HG03280 (cell line): ENCODE data around the gene CRTC3.

ENCODE experiments used
- ATAC-seq: cut with Tn5 transposase; IDR thresholded peaks from one replicate; pipeline ENCODE4 v1.9.1; 2021; ENCODE audit warnings: mild to moderate bottlenecking, moderate library complexity; ENCODE audit not compliant: unreplicated experiment

The CRTC3 gene

DNA sequence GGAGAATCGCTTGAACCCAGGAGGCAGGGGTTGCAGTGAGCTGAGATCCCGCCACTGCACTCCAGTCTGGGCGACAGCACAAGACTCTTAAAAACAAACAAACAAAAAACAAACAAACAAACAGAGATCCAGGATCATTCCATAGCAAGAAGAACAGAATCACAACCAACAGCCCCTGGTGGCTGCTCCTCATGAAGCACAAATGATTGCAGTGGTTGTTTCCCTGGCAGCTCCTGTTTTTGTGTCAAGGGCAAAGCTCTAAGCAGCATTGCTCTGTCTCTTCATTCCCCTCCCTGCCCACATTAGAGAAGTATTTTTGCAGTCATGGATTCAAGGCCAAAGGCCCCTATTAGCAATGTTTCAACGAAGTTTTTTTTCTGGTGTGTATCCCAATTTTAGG lies 161.6 kb downstream of the CRTC3 start:
- ATAC-seq, result no peak

GRCh38 chr15:90691982-90692773 lies 162.5 kb downstream of the CRTC3 start:
- ATAC-seq, result no peak
